Ishikawa (cell line): ENCODE data around the gene LIX1L.

Experiments used
- CEBPB ChIP-seq: IDR thresholded peaks from 2 replicates; pipeline ENCODE4 v1.6.1; 2012
- EP300 ChIP-seq: IDR thresholded peaks from 2 replicates; pipeline ENCODE4 v1.6.1; 2012; ENCODE audit warnings: borderline replicate concordance
- TAF1 ChIP-seq: IDR thresholded peaks from 2 replicates; pipeline ENCODE4 v1.6.1; 2012; ENCODE audit warnings: low read depth, mild to moderate bottlenecking
- TCF12 ChIP-seq: IDR thresholded peaks from 2 replicates; pipeline ENCODE4 v1.6.1; 2012; ENCODE audit warnings: low read depth
- TEAD4 ChIP-seq: IDR thresholded peaks from 2 replicates; pipeline ENCODE4 v1.6.1; 2012
- YY1 ChIP-seq: IDR thresholded peaks from 2 replicates; pipeline ENCODE4 v1.6.1; 2012; ENCODE audit warnings: low read depth
- TF ChIP-seq, protein P1 (sequence below): IDR thresholded peaks from 2 replicates; pipeline ENCODE4 v1.6.1; 2012

DNA sequence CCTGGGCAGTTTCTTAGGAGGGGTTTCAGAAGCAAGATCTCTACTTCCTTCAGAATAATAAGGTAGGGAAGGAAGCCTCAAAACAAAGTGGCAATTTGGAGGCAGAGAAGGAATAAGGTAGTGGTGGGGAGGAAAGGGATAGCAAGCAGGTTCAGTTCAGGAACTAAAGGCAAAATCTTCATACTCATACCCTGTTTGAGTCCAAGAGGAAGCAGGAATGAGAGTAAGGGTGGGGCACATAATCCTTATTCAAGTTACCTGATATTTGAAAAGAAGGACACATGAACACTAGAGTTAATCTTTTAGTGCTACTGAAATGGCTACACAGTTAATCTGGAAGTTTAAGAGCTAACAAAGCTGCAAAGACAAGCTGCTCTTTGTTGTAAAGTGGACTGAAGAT, 22.1 kb downstream of the LIX1L start:
- TF ChIP-seq CEBPB (no peak), TEAD4 (no peak), TAF1 (no peak), YY1 (no peak), EP300 (no peak), TCF12 (no peak)
- TF ChIP-seq, protein P1, sequence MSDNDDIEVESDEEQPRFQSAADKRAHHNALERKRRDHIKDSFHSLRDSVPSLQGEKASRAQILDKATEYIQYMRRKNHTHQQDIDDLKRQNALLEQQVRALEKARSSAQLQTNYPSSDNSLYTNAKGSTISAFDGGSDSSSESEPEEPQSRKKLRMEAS: no peak
